HG02571 (cell line): ENCODE measurements around the gene ZNF280C.
"Not testable (repeated sequence)": the region's sequence is repeated elsewhere in the genome, so short reads cannot be mapped to it uniquely, and the experiment has no call there.

Experiments used
- ATAC-seq: cut with Tn5 transposase; IDR thresholded peaks from one replicate; pipeline ENCODE4 v1.9.1; 2021; ENCODE audit warnings: mild to moderate bottlenecking, moderate library complexity; ENCODE audit not compliant: unreplicated experiment

ZNF280C gene, protein sequence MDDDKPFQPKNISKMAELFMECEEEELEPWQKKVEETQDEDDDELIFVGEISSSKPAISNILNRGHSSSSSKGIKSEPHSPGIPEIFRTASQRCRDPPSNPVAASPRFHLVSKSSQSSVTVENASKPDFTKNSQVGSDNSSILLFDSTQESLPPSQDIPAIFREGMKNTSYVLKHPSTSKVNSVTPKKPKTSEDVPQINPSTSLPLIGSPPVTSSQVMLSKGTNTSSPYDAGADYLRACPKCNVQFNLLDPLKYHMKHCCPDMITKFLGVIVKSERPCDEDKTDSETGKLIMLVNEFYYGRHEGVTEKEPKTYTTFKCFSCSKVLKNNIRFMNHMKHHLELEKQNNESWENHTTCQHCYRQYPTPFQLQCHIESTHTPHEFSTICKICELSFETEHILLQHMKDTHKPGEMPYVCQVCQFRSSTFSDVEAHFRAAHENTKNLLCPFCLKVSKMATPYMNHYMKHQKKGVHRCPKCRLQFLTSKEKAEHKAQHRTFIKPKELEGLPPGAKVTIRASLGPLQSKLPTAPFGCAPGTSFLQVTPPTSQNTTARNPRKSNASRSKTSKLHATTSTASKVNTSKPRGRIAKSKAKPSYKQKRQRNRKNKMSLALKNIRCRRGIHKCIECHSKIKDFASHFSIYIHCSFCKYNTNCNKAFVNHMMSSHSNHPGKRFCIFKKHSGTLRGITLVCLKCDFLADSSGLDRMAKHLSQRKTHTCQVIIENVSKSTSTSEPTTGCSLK

GRCh38 chrX:130268449-130269170 is at the start of gene ZNF280C:
Gene ZNF280C, minus strand, starts transcription at chrX:130268899. Its CDS starts 8,450 bp downstream, at chrX:130260449.
- peak; percentile 88 for ATAC-seq

GRCh38 chrX:130304587-130305368 is 36.1 kb upstream of the ZNF280C start:
- no peak for ATAC-seq

GRCh38 chrX:130301977-130302376 is 33.3 kb upstream of the ZNF280C start:
- ATAC-seq, result no peak

DNA sequence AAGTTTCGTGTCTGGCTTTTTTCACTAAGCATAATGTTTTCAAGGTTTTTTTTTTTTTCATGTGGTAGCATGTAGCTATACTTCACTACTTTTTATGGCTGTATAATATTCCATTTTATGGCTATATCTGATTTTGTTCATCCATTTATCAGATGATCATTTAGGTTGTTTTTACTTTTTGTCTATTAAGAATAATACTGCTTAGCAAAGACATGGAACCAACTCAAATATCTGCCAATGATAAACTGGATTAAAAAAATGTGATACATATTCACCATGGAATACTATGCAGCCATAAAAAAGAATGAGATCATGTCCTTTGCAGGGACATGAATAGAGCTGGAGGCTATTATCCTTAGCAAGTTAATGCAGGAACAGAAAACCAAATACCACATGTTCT is 32.7 kb upstream of the ZNF280C start:
- ATAC-seq, result no peak

DNA sequence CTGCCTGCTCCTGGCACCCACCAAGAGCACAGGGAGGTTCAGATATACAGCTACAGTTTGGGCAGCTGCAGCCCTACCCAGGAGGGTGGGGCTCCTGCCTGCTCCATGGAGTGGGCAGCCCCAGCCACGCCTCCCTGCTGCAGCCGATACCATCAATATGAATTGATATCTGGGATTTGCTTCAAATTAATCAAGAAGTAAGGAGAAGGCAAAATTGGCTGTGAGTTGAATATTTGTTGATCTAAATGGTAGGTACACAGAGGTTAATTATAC is 31.2 kb upstream of the ZNF280C start:
- no peak for ATAC-seq

DNA sequence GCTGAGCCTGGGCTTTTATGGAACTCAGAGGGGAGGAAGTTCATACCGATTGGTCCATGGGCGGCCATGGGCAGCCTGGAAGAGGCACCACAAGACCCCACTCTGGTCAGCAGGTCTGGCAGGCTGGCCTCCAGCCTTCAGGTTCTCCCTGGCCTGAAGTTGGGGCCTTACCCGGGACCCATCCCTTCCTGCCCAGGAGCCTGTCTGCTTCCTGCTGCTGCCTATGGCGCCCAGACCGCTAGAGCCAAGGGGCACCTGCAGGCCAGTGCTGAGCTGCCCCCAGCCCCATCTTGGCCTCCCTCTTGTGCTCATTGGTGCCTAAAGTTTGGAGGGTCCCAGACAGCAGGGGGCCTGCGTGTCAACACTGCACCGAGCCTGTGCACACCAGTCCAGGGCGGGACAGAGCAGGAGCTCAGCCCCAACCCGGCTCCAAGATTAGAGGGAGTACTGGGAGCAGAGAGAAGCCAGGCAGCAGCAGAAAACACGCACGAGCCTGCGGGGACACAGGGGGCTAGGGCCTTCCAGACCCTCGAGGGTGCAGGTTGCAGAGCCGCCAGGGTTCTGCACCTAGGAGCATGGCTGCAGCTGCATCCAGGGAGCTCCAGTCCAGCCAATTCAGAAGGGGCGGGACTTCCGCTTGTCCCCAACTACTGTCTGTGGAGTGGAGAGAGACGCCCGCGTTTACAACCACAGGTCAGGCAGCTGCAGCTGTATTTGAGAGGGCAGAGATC is 30.7 kb upstream of the ZNF280C start:
- ATAC-seq, result no peak

GRCh38 chrX:130296743-130297142 is 28.0 kb upstream of the ZNF280C start:
- no peak for ATAC-seq

DNA sequence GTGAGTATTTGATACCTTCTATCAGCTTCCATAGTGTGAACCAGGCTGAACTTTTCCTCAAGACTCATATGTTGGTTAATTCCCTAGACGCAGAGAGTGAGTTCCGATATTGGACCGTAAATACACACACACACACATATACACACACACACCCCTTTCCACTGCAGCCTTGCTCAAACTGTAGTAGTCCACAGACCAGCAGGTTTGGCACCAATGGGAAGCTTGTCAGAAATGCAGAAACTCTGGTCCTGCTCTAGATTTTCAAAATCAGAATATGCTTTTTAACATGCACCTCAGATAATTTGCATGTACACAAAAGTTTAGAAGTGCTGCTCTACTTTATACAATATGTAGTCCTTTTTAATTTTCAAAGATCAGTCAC is 27.6 kb upstream of the ZNF280C start:
- ATAC-seq, result no peak

GRCh38 chrX:130295519-130296296 is 27.0 kb upstream of the ZNF280C start:
- ATAC-seq, result no peak

GRCh38 chrX:130287071-130287770 is 18.5 kb upstream of the ZNF280C start:
- ATAC-seq, result no peak

- ATAC-seq, result no peak
Observed at GRCh38 chrX:130285710-130286109, 17.0 kb upstream of the ZNF280C start.

DNA sequence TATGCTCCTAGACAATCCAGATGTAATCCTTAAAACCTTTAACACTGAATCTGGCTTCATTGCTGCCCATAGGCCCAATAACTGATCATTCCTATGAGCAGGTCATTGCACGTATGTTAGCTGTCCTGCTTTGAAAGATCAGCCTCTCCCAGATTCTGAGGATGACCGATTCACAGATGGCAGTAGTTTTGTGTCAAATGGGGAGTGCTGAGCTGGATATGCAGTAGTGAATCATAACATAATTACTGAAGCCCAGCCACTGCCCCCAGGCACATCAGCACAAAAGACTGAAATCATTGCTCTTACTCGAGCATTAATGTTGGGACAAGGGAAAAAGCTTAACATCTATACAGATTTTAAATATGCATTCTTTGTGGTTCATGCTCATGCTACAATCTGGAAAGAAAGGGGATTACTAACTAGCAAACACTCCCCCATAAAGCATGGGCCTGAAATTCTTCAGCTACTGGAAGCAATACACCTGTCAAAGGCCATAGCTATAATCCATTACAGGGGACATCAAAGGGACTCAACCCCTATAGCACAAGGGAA is 16.4 kb upstream of the ZNF280C start:
- ATAC-seq, result no peak

DNA sequence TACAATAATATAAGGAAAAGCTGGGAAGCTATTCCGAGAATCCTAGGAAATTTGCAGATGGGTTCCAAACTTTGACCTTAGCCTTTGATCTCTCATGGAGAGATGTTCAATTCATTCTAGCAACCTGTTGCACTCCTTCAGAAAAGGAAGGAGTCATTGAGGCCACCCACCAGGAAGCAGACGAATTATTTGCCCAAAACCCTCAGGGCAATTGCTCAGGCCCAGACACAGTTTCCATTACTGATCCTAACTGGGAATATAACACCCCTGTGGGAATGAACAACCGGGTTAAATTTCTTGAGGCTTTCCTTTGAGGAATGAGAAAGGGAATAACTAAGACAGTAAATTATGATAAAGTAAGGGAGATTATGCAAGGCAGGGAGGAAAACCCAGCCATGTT is 13.5 kb upstream of the ZNF280C start:
- ATAC-seq, result no peak

DNA sequence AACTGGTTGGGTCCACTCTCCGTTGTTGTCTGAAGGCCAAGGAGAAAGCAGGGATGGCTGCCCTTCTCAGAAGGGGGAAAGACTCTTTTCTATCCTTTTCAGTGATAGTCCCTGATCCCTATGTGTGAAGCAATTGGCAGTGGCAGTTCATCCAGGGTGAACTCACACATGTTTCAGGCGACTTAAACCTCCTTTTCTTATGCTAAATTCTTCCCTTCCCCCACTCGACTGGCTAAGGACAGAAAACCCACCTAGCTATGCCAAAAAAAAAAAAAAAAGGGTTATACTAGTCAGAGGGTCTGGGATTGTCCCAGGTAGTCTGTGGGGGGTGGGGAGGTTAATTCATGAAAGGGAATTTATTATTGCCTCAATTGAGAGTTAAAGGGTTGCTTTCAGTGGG is 12.2 kb upstream of the ZNF280C start:
- ATAC-seq, result no peak

GRCh38 chrX:130272253-130272652 is 3.6 kb upstream of the ZNF280C start:
- ATAC-seq, result not testable (repeated sequence)

GRCh38 chrX:130269391-130269790 is 692 bp upstream of the ZNF280C start:
- ATAC-seq, result not testable (repeated sequence)

DNA sequence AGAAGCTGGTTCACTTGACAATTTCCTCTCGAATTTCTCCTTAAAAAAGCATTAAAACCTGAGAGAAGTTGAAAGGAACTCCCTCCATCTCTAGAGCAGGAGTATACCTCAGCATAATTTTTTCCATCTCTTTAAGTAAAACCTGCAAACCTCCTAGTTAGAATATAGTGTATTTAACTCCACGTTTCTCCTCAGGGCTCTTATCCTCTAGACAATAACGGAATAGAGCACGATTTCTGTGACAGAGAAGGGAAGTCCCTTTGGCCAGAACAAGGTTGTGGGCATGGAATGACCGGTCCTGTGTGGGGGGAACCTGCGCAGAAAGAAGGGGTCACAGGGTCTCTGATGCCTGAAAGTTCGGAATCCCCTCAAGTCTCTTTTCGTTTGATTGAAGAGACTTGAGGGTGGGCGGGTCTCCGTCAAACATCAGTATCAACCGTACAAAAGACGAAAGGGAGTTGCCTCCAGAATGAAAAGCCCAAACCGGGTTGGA is 697 bp downstream of the ZNF280C start:
- peak; percentile 7 for ATAC-seq

- ATAC-seq, result no peak
Observed at GRCh38 chrX:130264573-130264972, 4.1 kb downstream of the ZNF280C start.

- no peak for ATAC-seq
Observed at GRCh38 chrX:130263016-130263415, 5.7 kb downstream of the ZNF280C start.
